SK-N-SH (cell line): ENCODE results near the gene FAIM2.

Experiments
- POLR2AphosphoS5 ChIP-seq: IDR thresholded peaks from 2 replicates; pipeline ENCODE4 v1.6.1; 2012; ENCODE audit warnings: low read depth, low read length
- TF ChIP-seq, protein P1 (sequence below): fragments of 150-350 bp; IDR thresholded peaks from 2 replicates; pipeline ENCODE4 v1.6.1; 2017; ENCODE audit warnings: antibody characterized with exemption, low read length, low read depth, borderline replicate concordance
- TF ChIP-seq, protein P2 (sequence below): IDR thresholded peaks from 2 replicates; pipeline ENCODE4 v1.4.0; 2012; ENCODE audit warnings: low read depth

DNA sequence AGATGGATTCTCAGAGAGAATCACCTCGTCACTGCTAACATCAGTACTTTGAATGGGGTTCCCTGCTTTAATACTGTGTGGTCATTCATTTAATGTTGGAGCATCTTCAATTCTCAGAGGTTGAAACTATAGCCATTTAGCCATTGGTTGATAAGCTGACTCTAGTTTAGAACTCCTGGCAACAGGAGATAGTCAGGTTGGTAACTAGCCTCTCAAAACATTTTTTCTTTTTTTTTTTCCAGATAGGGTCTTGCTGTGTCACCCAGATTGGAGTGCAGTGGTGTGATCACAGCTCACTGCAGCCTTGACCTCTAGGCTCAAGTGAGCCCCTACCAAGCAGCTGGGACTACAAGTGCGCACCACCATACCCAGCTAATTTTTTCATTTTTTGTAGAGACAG is 72.0 kb downstream of the FAIM2 start:
- TF ChIP-seq, protein P1, sequence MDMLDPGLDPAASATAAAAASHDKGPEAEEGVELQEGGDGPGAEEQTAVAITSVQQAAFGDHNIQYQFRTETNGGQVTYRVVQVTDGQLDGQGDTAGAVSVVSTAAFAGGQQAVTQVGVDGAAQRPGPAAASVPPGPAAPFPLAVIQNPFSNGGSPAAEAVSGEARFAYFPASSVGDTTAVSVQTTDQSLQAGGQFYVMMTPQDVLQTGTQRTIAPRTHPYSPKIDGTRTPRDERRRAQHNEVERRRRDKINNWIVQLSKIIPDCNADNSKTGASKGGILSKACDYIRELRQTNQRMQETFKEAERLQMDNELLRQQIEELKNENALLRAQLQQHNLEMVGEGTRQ = no peak
- no peak for TF ChIP-seq POLR2AphosphoS5
- TF ChIP-seq, protein P2, sequence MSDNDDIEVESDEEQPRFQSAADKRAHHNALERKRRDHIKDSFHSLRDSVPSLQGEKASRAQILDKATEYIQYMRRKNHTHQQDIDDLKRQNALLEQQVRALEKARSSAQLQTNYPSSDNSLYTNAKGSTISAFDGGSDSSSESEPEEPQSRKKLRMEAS = no peak
